OCI-LY7 (cell line): ENCODE data around the gene TMEM54.

Source experiments
- CTCF ChIP-seq: fragments of 200-600 bp; sonication (generic); conservative IDR thresholded peaks from 2 replicates; pipeline ENCODE4 v1.5.1; 2014; ENCODE audit warnings: mild to moderate bottlenecking, antibody characterized with exemption, low read length, moderate library complexity, mixed read lengths
- EZH2phosphoT487 ChIP-seq: fragments of 200-600 bp; sonication (generic); IDR thresholded peaks from 2 replicates; pipeline ENCODE4 v1.6.1; 2018; ENCODE audit warnings: low read depth, borderline replicate concordance, mild to moderate bottlenecking, mixed run types, antibody characterized with exemption, low read length, moderate library complexity, mixed read lengths

GRCh38 chr1:32944180-32944579 is 43.0 kb upstream of the TMEM54 start:
- TF ChIP-seq CTCF (no peak), EZH2phosphoT487 (no peak)
